Kidney capillary endothelial cell (primary cell): Measurements from ENCODE around the gene L1CAM.

Experiments used
- DNase-seq: peaks from one replicate; pipeline ENCODE4 v3.0.0-alpha.2; 2018; ENCODE audit warnings: low spot score

Gene L1CAM

GRCh38 chrX:153862369-153863250 lies 23.4 kb downstream of the L1CAM start:
- DNase-seq: no peak

DNA sequence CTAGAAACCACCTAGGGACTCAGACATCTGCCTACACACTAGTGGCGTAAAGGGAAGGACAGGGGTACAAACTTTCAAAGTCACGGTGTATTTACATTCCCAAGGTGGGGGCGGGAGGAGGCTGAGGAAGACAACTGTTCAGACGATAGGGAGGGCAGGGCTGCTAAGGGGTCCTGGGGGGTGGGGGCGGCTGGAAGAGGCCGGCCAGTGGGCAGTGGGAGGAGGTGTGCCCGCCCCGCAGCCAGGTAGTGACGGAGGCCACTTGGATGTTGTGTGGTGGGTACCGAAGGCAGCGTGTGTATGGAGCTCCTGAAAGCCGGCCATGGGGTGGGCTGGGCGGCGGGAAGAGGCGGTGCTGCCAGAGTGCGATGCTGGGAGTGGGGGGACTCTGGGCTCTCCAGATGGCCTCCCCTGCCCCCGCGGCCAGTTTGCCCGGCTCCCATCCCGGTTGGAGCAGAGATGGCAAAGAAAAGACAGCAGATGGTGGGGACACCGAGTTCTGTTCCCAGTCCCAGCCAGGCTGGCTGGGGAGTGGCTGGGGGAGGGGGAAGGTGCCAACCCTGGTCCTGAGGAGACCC lies 24.2 kb downstream of the L1CAM start:
- no peak for DNase-seq

- DNase-seq: no peak
These were observed 24.8 kb downstream of the L1CAM start for GRCh38 chrX:153861151-153861550.

GRCh38 chrX:153857348-153857903 lies 28.5 kb downstream of the L1CAM start:
- no peak for DNase-seq

- no peak for DNase-seq
These were observed 31.3 kb downstream of the L1CAM start for GRCh38 chrX:153854702-153855101.

DNA sequence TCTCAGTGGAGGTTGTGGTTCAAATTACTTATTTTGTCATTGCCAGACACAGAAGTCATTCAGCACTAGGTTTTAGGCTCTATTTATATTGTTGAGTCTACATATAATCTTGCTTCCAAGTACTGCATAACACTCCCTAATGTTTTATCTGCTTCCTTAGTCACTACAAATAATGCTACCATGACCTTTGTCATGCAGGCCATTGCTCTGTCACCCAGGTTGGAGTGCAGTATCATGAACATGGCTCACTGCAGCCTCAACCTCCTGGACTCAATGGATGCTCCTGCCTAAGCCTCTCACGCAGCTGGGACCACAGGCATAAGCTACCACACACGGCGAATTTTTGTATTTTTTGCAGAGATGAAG lies 32.1 kb downstream of the L1CAM start:
- DNase-seq: no peak

GRCh38 chrX:153853180-153853901 lies 32.6 kb downstream of the L1CAM start:
- no peak for DNase-seq

DNA sequence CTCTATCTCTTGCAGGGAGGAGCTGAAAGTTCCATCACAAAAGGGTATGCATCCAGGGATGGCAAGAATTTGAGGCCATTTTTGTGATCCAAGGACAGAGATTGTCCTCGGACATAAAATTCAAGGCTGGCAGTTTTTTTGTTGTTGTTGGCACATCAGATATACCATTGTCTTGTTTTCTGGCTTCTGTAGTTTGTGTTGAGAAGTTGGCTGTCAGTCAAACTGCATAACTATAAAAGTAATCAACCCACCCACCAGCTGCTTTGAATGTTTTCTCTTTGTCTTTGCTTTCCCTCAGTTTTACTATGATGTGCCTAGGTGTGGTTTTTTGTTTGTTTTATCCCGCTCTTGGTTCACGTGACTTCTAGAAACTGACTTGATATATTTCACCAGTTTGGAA lies 34.0 kb downstream of the L1CAM start:
- DNase-seq: no peak

DNA sequence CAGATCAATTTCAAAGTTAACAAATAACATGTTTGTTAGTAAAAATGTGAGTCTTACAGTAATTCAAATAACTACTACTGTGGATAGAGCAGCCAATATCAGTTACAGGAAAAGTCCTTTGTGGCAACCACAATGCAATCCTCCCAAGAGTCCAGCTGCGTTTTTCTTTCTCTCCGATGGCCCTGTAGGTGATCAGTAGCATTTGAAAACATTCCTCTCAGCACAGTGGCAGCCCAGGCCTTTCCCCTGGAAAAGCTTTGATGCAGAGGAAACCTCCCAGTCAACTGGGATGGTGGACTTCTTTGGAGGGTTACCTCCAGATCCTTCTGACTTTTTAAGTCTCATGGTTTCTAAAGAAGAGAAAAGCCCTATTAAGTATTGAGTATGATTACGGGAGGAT lies 37.6 kb downstream of the L1CAM start:
- DNase-seq: no peak

- DNase-seq: no peak
These were observed 40.1 kb downstream of the L1CAM start for GRCh38 chrX:153845842-153846241.

DNA sequence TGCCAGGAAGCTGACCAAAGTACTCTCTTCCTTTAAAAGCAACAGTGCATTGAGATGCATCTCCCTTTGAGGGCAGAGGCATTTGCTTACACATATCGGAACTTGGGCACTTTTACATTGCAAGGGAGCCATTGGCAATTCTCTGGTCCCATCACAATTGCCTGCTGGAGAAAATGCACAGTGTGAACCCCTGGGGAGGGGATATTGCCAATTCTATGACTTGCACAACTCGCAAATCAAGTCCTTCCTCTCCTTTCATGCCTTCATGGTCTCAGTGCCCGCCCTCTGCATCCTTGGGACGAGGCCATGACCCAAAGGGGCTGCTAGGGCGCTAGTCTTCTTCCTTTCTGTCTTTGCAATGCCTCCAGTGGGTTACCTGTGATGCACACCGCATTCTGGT lies 40.8 kb downstream of the L1CAM start:
- DNase-seq: no peak

DNA sequence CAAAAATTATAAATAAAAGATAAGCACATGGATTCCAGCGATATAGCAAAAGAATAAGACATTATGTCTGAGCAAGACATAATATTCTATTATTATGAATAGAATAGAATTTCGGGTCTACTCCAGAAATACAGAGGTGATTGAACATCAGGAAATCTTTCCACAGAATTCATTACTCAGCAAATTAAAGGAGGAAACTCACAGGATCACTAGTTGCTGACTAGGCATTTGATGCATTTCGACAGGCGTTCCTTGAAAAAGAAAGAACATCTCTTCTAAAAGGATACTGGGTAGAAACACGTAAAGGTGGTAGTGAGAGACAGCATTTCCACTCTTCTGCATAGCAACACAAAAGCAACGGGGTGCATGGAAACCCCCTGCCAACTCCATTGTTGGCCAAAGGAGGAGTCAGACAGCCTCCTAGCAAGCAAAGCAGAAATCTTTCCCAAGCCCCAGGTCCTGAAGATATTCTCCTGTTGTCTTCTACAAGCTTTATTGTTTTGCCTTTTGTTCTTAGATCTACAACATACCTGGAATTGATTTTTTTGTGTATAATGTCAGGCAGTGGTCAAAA lies 41.4 kb downstream of the L1CAM start:
- no peak for DNase-seq

DNA sequence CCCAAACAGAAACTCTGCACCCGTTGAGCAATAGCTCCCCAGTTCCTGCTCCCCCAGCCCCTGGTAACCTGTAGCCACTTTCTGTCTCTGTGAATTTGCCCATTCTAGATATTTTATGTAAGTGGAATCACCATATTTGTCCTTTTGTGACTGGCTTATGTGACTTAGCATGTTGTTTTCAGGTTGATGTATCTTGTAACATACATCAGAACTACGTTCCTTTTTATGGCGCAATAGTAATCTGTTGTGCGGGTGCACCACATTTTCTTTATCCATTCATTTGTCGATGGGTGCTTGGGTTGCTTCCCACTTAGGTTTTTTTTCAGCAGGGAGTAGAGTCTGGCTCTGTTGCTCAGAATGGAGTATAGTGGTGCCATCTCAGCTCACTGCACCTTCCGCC lies 49.1 kb downstream of the L1CAM start:
- DNase-seq: no peak

- DNase-seq: no peak
These were observed 53.2 kb downstream of the L1CAM start for GRCh38 chrX:153832728-153833127.

- DNase-seq: no peak
These were observed 54.4 kb downstream of the L1CAM start for GRCh38 chrX:153831429-153832150.

GRCh38 chrX:153830640-153831428 lies 55.1 kb downstream of the L1CAM start:
- DNase-seq: no peak

GRCh38 chrX:153829799-153830639 lies 56.0 kb downstream of the L1CAM start, which contains the start of gene PDZD4:
Gene PDZD4, minus strand, starts transcription at chrX:153830544. Its CDS starts 246 bp downstream, at chrX:153830298.
- no peak for DNase-seq

- no peak for DNase-seq
These were observed 56.5 kb downstream of the L1CAM start for GRCh38 chrX:153829549-153829798.

- no peak for DNase-seq
These were observed 57.0 kb downstream of the L1CAM start for GRCh38 chrX:153828723-153829548.
